Right atrium auricular region (tissue), 2 donors: ENCODE results near the gene DNAJB1. TPM values are rescaled to one million over a fixed set of nuclear protein-coding genes. Genes with fewer than 3 reads are reported as not detected.
"Not testable (repeated sequence)": the region's sequence is repeated elsewhere in the genome, so short reads cannot be mapped to it uniquely, and the experiment has no call there.

Experiments
- DNase-seq: peaks from one replicate; pipeline ENCODE4 v3.0.0-alpha.2; 2019; ENCODE audit warnings: low spot score
- H3K27ac ChIP-seq, 2 donors: fragments of 200-600 bp; sonication (generic); 1 replicate in 1 of 2; 2 replicates in 1 of 2; pipeline ENCODE4 v1.5.1; 2016 to 2019
- H3K27me3 ChIP-seq, 2 donors: fragments of 200-600 bp; sonication (generic); one replicate each; pipeline versions ENCODE4 v1.5.1 to v1.6.0; 2017 to 2019
- H3K36me3 ChIP-seq: fragments of 200-600 bp; sonication (generic); one replicate; pipeline ENCODE4 v1.5.1; 2016
- H3K4me1 ChIP-seq, 2 donors: fragments of 200-600 bp; sonication (generic); one replicate each; pipeline versions ENCODE4 v1.5.1 to v1.6.0; 2017 to 2019
- H3K4me3 ChIP-seq, 2 donors: fragments of 200-600 bp; sonication (generic); 1 replicate in 1 of 2; 2 replicates in 1 of 2; pipeline ENCODE4 v1.5.1; 2017 to 2019; ENCODE audit warnings: mild to moderate bottlenecking in 1 of 2, moderate library complexity in 1 of 2
- H3K9me3 ChIP-seq, 2 donors: fragments of 200-600 bp; sonication (generic); one replicate each; pipeline ENCODE4 v1.5.1; 2019
- CTCF ChIP-seq, 2 donors: fragments of 200-600 bp; sonication (generic); IDR thresholded peaks; one replicate each; pipeline ENCODE4 v1.5.1; 2019; ENCODE audit warnings: antibody characterized with exemption in 2 of 2
- total RNA-seq, 2 donors: library from RNA; depleted of rRNA; stranded (reverse); fragments of >200 nt; gene quantifications; one replicate each; pipeline ENCODE4 v1.1.0, GENCODE V29; 2016

DNAJB1 gene
- total RNA-seq, 2 donors from 2014 or later = 36.5 to 52.9 TPM

DNA sequence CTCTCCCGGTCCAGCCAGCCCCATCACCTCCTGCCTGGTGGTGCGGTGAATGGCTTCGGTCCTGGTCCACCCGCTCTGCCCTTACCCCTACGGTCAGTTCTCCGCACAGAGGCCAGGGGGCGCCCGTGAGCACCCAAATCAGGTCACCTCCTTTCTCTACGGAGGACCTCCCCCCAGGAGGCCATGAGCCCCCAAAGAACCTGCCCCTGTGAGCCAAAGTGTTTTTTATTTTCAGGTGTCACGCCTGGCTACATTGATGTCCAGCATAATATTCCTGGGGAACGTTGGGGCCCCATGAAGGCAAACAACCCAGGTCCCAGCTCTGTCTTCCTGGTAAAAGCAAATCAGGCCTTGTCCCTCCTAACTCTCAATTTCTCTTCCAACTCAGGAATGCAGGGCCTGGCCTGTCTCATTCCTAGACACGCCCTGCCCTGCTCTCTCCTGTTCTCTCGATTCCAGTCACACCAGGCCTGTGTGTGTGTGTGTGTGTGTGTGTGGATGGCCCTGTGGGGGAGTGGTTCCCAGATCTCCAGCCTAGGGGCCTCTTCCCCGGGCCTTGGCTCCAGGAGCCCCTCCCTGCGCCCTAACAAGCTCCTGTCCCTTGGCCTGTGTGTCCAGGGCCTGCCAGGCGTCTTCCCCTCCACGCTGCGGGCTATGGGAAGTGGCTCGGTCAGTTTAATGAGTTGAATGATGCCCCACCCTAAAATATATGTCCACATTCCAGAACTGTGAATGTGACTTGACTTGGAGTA is 12.5 kb downstream of the DNAJB1 start:
- Histone ChIP-seq H3K27me3 (no peaks in the 10 kb centered on the region), H3K4me1 (peaks cover 0 to 16% of the 10 kb centered on the region in 2 donors), H3K27ac (no peak overlapping the region), H3K4me3 (no peak overlapping the region), H3K36me3 (no peaks in the 10 kb centered on the region), H3K9me3 (no peaks in the 10 kb centered on the region)
- TF ChIP-seq CTCF (IDR thresholded peaks at IDR 0.05) = peak; percentile 20 to 56
- DNase-seq = no peak

- H3K9me3 ChIP-seq, DNase-seq, H3K27ac ChIP-seq, H3K4me3 ChIP-seq, H3K4me1 ChIP-seq, H3K36me3 ChIP-seq, H3K27me3 ChIP-seq: not testable (repeated sequence)
These were observed 13.6 kb downstream of the DNAJB1 start for GRCh38 chr19:14504575-14504974.

DNA sequence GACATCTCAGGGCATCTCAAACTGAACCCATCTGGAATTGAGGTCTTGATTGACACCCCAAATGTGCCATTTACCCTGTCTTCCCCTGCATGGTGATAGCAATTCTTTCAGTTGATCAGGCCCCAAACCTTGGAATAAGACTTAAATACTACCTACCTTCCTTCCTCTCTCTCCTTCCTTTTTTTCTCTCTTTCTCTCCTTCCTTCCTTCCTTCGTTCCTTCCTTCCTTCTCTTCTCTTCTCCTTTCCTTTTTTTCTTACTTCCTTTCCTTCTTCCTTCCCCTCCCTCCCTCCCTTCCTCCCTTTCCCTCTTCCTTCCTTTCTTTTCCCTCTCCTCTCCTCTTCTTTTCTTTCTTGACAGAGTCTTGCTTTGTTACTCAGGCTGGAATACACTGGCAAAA is 14.9 kb downstream of the DNAJB1 start:
- Histone ChIP-seq H3K9me3 (no peaks in the 10 kb centered on the region), H3K4me1 (no peaks in the 10 kb centered on the region), H3K27ac (no peak overlapping the region), H3K36me3 (no peaks in the 10 kb centered on the region), H3K27me3 (no peaks in the 10 kb centered on the region), H3K4me3 (no peak overlapping the region)
- no peak for DNase-seq
- no peak for TF ChIP-seq CTCF (IDR thresholded peaks at IDR 0.05)

- TF ChIP-seq CTCF (IDR thresholded peaks at IDR 0.05) = no peak
- Histone ChIP-seq H3K4me3 (no peak overlapping the region), H3K27me3 (no peaks in the 10 kb centered on the region), H3K4me1 (peaks cover 0 to 2% of the 10 kb centered on the region in 2 donors), H3K27ac (no peak overlapping the region), H3K9me3 (no peaks in the 10 kb centered on the region), H3K36me3 (no peaks in the 10 kb centered on the region)
- DNase-seq = no peak
These were observed 15.7 kb downstream of the DNAJB1 start for GRCh38 chr19:14502334-14503092.

- Histone ChIP-seq H3K9me3 (no peaks in the 10 kb centered on the region), H3K27me3 (no peaks in the 10 kb centered on the region), H3K4me1 (peaks cover 0 to 31% of the 10 kb centered on the region in 2 donors), H3K27ac (peak overlapping the region; percentile 65 to 71), H3K36me3 (no peaks in the 10 kb centered on the region), H3K4me3 (no peak overlapping the region)
- peak; percentile 68 for DNase-seq
- TF ChIP-seq CTCF (IDR thresholded peaks at IDR 0.05) = no peak
These were observed 20.8 kb downstream of the DNAJB1 start for GRCh38 chr19:14497228-14497921.

- H3K27me3 ChIP-seq = no peaks in the 10 kb centered on the region
- no peak for DNase-seq
- TF ChIP-seq CTCF (IDR thresholded peaks at IDR 0.05) = no peak
- H3K27ac ChIP-seq = peak overlapping the region; percentile 65 to 71
- peak overlapping the region in 1 of 2 donors; percentile 93 for H3K4me3 ChIP-seq
- no peaks in the 10 kb centered on the region for H3K36me3 ChIP-seq
- H3K9me3 ChIP-seq = no peaks in the 10 kb centered on the region
- H3K4me1 ChIP-seq = peaks cover 0 to 31% of the 10 kb centered on the region in 2 donors
These were observed 21.4 kb downstream of the DNAJB1 start for GRCh38 chr19:14496834-14497227.
